A549 (cell line): ENCODE results near the gene RALGAPA1. TPM values are rescaled to one million over a fixed set of nuclear protein-coding genes. Genes with fewer than 3 reads are reported as not detected.

Experiments used
- ATAC-seq, 2 experiments: fragments of 200-7000 bp in 1 of 2; fragments of >200 bp in 1 of 2; cut with Nextera tagmentation in 1 of 2; cut with Tn5 transposase in 1 of 2; 3 replicates each; pipeline versions ENCODE4 v1.8.0 to v1.9.1; 2018 to 2020; ENCODE audit warnings: mild to moderate bottlenecking in 1 of 2, moderate library complexity in 1 of 2
- CTCF ChIA-PET: fragments of 300-600 bp; sonication (Branson Sonifier 250); formaldehyde crosslinking; extraction: SDS; loops from one replicate; lab custom pipeline; 2021; ENCODE audit warnings: antibody characterized with exemption, inconsistent platforms; lab: Yijun Ruan, JAX
- POLR2A ChIA-PET: fragments of 350-600 bp; formaldehyde crosslinking; extraction: SDS; loops from one replicate; lab custom pipeline; 2021; ENCODE audit warnings: antibody characterized with exemption, inconsistent platforms; lab: Yijun Ruan, JAX
- DNase-seq, 2 experiments: peaks; one replicate each; pipeline versions ENCODE4 v3.0.0 to v3.0.0-alpha.2; 2011 to 2016; ENCODE audit warnings: low read depth in 1 of 2, low spot score in 1 of 2
- FAIRE-seq: peaks from 2 replicates; lab custom pipeline; 2011; peaks lifted over from hg19 to GRCh38; lab: Jason Lieb, UNC
- H3K27ac ChIP-seq, 2 experiments: fragments of >200 bp; sonication (Bioruptor Twin); formaldehyde crosslinking; 3 replicates each; pipeline ENCODE4 v1.5.1; 2016 to 2017
- H3K4me1 ChIP-seq: fragments of >200 bp; sonication (Bioruptor Twin); formaldehyde crosslinking; 3 replicates; pipeline ENCODE4 v1.6.1; 2016
- H3K4me2 ChIP-seq: fragments of >200 bp; sonication (Bioruptor Twin); formaldehyde crosslinking; 3 replicates; pipeline ENCODE4 v1.6.1; 2016
- H3K4me3 ChIP-seq: fragments of >200 bp; sonication (Bioruptor Twin); formaldehyde crosslinking; 3 replicates; pipeline ENCODE4 v1.5.1; 2016
- H3K9me3 ChIP-seq: fragments of >200 bp; sonication (Bioruptor Twin); formaldehyde crosslinking; 3 replicates; pipeline ENCODE4 v1.6.1; 2016
- BHLHE40 ChIP-seq: IDR thresholded peaks from 2 replicates; pipeline ENCODE4 v1.6.1; 2012; ENCODE audit warnings: low read depth, low read length, inconsistent platforms
- CBX2 ChIP-seq: fragments of 200-600 bp; sonication (generic); IDR thresholded peaks from 2 replicates; pipeline ENCODE4 v1.6.1; 2016; ENCODE audit warnings: low read depth, mild to moderate bottlenecking, borderline replicate concordance
- CBX8 ChIP-seq: fragments of 200-600 bp; sonication (generic); IDR thresholded peaks from 2 replicates; pipeline ENCODE4 v1.6.1; 2016
- CHD2 ChIP-seq: fragments of 150-350 bp; IDR thresholded peaks from 2 replicates; pipeline ENCODE4 v1.6.1; 2014; ENCODE audit warnings: low read length; ENCODE audit not compliant: partially characterized antibody
- CHD4 ChIP-seq: fragments of 200-600 bp; sonication (generic); IDR thresholded peaks from 2 replicates; pipeline ENCODE4 v1.6.1; 2016; ENCODE audit warnings: antibody characterized with exemption, mild to moderate bottlenecking, borderline replicate concordance
- EHF ChIP-seq: fragments of 250-450 bp; sonication (Bioruptor Pico); IDR thresholded peaks from 2 replicates; pipeline ENCODE4 v1.5.0; 2020; ENCODE audit warnings: mild to moderate bottlenecking
- EHMT2 ChIP-seq: fragments of 200-600 bp; sonication (generic); IDR thresholded peaks from 2 replicates; pipeline ENCODE4 v1.6.1; 2016; ENCODE audit warnings: antibody characterized with exemption, low read depth, mild to moderate bottlenecking, moderate library complexity
- EP300 ChIP-seq, 2 experiments: fragments of >200 bp; sonication (Bioruptor Twin); formaldehyde crosslinking; IDR thresholded peaks; 2 replicates in 1 of 2; 3 replicates in 1 of 2; pipeline ENCODE4 v1.6.1; 2016 to 2017
- FOSB ChIP-seq: fragments of 250-450 bp; sonication (Bioruptor Pico); IDR thresholded peaks from 2 replicates; pipeline ENCODE4 v1.5.0; 2020; ENCODE audit warnings: mild to moderate bottlenecking, moderate library complexity
- GATA3 ChIP-seq: IDR thresholded peaks from 2 replicates; pipeline ENCODE4 v1.6.1; 2012; ENCODE audit warnings: borderline replicate concordance
- HES2 ChIP-seq: fragments of >200 bp; sonication (Bioruptor Twin); formaldehyde crosslinking; IDR thresholded peaks from 2 replicates; pipeline ENCODE4 v1.6.1; 2016
- HOXB13 ChIP-seq: fragments of 250-450 bp; sonication (Bioruptor Pico); IDR thresholded peaks from 2 replicates; pipeline ENCODE4 v1.5.0; 2020; ENCODE audit warnings: low read depth, mild to moderate bottlenecking, moderate library complexity
- KDM1A ChIP-seq: fragments of 200-600 bp; sonication (generic); IDR thresholded peaks from 2 replicates; pipeline ENCODE4 v1.6.1; 2016; ENCODE audit warnings: low read depth, mild to moderate bottlenecking
- MAX ChIP-seq: IDR thresholded peaks from 2 replicates; pipeline ENCODE4 v1.6.1; 2012
- MAZ ChIP-seq: fragments of 150-350 bp; IDR thresholded peaks from 2 replicates; pipeline ENCODE4 v1.6.1; 2014; ENCODE audit warnings: antibody characterized with exemption, low read depth, low read length, borderline replicate concordance
- NFE2L2 ChIP-seq: fragments of 150-350 bp; conservative IDR thresholded peaks from 2 replicates; pipeline ENCODE4 v1.6.1; 2014; ENCODE audit warnings: low read length
- NPAS2 ChIP-seq: fragments of 250-450 bp; sonication (Bioruptor Pico); IDR thresholded peaks from 2 replicates; pipeline ENCODE4 v1.8.0; 2022; ENCODE audit warnings: mild to moderate bottlenecking, moderate library complexity, borderline replicate concordance
- PHF8 ChIP-seq: fragments of 200-600 bp; sonication (generic); IDR thresholded peaks from 2 replicates; pipeline ENCODE4 v1.6.1; 2016; ENCODE audit warnings: low read depth, mild to moderate bottlenecking, antibody characterized with exemption, moderate library complexity, borderline replicate concordance
- POLR2AphosphoS2 ChIP-seq: conservative IDR thresholded peaks from 2 replicates; pipeline ENCODE4 v1.6.1; 2012; ENCODE audit warnings: low read length, improper control_type of control experiment, inconsistent platforms
- RARB ChIP-seq: fragments of 250-450 bp; sonication (Bioruptor Pico); IDR thresholded peaks from 2 replicates; pipeline ENCODE4 v1.8.0; 2021; ENCODE audit warnings: mild to moderate bottlenecking, moderate library complexity
- RCOR1 ChIP-seq: fragments of 150-350 bp; IDR thresholded peaks from 2 replicates; pipeline ENCODE4 v1.6.1; 2014; ENCODE audit warnings: antibody characterized with exemption, low read length, low read depth
- SMC3 ChIP-seq: fragments of >200 bp; sonication (Bioruptor Twin); formaldehyde crosslinking; IDR thresholded peaks from 3 replicates; pipeline ENCODE4 v1.6.1; 2018; ENCODE audit warnings: inconsistent platforms
- TFCP2L1 ChIP-seq: fragments of 250-450 bp; sonication (Bioruptor Pico); IDR thresholded peaks from 2 replicates; pipeline ENCODE4 v1.5.0; 2021; ENCODE audit warnings: mild to moderate bottlenecking
- TP53 ChIP-seq: fragments of 250-450 bp; sonication (Bioruptor Pico); IDR thresholded peaks from 2 replicates; pipeline ENCODE4 v1.5.0; 2021; ENCODE audit warnings: mild to moderate bottlenecking, moderate library complexity
- ZC3H11A ChIP-seq: fragments of 450-650 bp; IDR thresholded peaks from 2 replicates; pipeline ENCODE4 v1.6.1; 2014; ENCODE audit warnings: antibody characterized with exemption, mild to moderate bottlenecking
- ZFP36 ChIP-seq: fragments of 450-650 bp; IDR thresholded peaks from 2 replicates; pipeline ENCODE4 v1.6.1; 2014; ENCODE audit warnings: borderline replicate concordance; ENCODE audit not compliant: partially characterized antibody
- ZNF302 ChIP-seq: fragments of 250-450 bp; sonication (Bioruptor Pico); IDR thresholded peaks from 2 replicates; pipeline ENCODE4 v1.9.0; 2021; ENCODE audit warnings: inconsistent platforms, mild to moderate bottlenecking, moderate library complexity
- WGBS: methylation state at CpG from one replicate; pipeline ENCODE4 v1.1.6; 2017; ENCODE audit errors: missing lambda C conversion rate; 5-methylcytosine and 5-hydroxymethylcytosine counted together
- polyA plus RNA-seq, 4 experiments: library from polyadenylated mRNA; depleted of rRNA in 3 of 4; stranded (reverse); fragments of >200 nt; fragmentation: RNase III in 1 of 4; extraction: RNeasy Plus Mini Kit Qiagen cat#74134 plus additional on column Dnase treatment in 1 of 4; gene quantifications; 2 replicates in 3 of 4; 3 replicates in 1 of 4; pipeline ENCODE4 v1.2.3, GENCODE V29; 2011 to 2017
- TF ChIP-seq, protein P1 (sequence below): fragments of 250-450 bp; sonication (Bioruptor Pico); IDR thresholded peaks from 2 replicates; pipeline ENCODE4 v1.5.0; 2020; ENCODE audit warnings: low read depth, mild to moderate bottlenecking, moderate library complexity

RALGAPA1 gene
- polyA plus RNA-seq, 2 of the 4 experiments (the other 2 are of a cell fraction) = 8.2 to 17.1 TPM

DNA sequence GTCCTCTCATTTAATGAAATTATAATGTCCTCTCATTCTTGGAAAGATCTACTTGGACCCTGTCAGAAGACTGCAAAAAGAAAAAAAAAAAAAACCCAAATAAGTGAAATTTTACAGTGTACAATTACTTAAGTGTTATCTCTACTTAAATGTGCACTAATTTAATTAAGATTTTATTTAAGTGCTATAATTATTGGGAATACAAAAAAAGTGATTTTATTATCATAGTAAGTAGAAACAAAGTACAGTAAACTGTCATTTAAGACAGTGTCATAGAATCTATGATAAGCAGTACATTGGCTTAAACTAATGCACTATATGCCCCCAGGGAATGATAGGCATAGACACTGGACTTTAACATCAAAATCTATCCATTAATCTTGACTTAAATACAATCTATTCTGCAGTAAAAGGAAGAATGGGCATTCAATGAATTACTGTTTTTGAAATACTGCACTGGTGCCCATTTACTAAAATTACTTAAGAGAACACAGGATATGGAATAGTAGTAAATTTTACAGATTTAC is 251.8 kb downstream of the RALGAPA1 start:
- no peak for ATAC-seq

DNA sequence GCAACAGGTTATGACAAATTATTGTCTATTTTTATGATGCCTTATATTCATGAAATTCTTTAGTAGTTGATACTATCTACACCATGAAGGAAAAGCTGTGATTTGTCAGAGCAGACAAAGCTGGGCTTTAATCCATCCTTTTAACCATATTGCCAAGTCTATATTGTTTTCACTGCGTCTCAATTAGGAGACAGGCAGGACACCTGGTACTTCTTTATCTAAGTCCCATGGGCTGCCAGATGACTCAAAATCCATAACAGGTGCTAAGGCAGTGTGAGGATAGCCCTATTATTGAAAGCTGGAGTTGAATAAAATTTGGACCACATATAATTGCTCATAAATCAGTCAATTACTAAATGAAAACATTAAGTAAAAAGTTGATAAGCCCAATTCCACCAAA is 252.5 kb downstream of the RALGAPA1 start:
- FAIRE-seq (no peak), ATAC-seq (no peak)

More for the DNA sequence above, 251.8 kb downstream of the RALGAPA1 start:
- Histone ChIP-seq H3K27ac (no peak overlapping the region), H3K4me3 (no peak overlapping the region), H3K4me2 (no peak overlapping the region), H3K9me3 (no peaks in the 10 kb centered on the region), H3K4me1 (no peaks in the 10 kb centered on the region)
- POLR2A ChIA-PET = no interaction called here
- CTCF ChIA-PET = no interaction called here
- TF ChIP-seq KDM1A (no peak), EHF (no peak), ZFP36 (no peak)
- FAIRE-seq (no peak), DNase-seq (no peak)

DNA sequence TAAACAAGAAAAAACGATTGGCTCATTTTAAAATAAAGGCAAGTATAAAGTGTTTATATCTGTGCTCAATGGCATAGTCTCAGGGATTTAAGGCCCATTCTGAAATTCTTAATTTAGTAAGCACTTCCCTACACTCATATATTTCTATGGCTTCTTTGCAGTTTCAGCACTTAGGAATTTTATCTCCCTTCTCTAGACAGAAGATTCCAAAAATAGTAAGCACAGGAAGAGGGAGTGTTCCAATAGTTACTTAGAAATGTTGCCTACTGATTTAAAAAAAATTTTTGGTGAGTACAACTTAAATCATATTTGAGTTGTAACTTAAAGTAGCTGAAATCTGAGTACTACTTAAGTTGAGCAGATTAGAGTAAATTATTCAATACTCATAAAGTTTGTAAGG is 255.3 kb downstream of the RALGAPA1 start:
- H3K4me1 ChIP-seq = no peaks in the 10 kb centered on the region
- WGBS = 6% methylated on average over 1 of the region's 1 CpG
- DNase-seq = no peak
- H3K27ac ChIP-seq = no peak overlapping the region
- no peak overlapping the region for H3K4me2 ChIP-seq
- no peaks in the 10 kb centered on the region for H3K9me3 ChIP-seq
- CTCF ChIA-PET = interaction anchor here (0.6 kb wide), 1 partner anchor 104 kb away, joined by 3 read pairs; no protein-coding TSS in a partner anchor
- POLR2A ChIA-PET = no interaction called here
- TF ChIP-seq NPAS2 (CRISPR knock-in tag) (no peak), RCOR1 (no peak), EP300 (IDR thresholded peaks at IDR 0.05) (no peak), SMC3 (no peak), FOSB (no peak), CBX8 (no peak), EHMT2 (no peak), BHLHE40 (no peak), POLR2AphosphoS2 (no peak), TP53 (CRISPR knock-in tag) (no peak), NFE2L2 (no peak), KDM1A (no peak), TFCP2L1 (CRISPR knock-in tag) (no peak)
- FAIRE-seq = no peak
- ATAC-seq = no peak
- no peak overlapping the region for H3K4me3 ChIP-seq

More for the DNA sequence above, 252.5 kb downstream of the RALGAPA1 start:
- DNase-seq = no peak
- Histone ChIP-seq H3K4me2 (no peak overlapping the region), H3K9me3 (no peaks in the 10 kb centered on the region), H3K4me1 (no peaks in the 10 kb centered on the region)
- CTCF ChIA-PET = no interaction called here
- WGBS = 92% methylated on average over 1 of the region's 1 CpG
- TF ChIP-seq, protein P1, sequence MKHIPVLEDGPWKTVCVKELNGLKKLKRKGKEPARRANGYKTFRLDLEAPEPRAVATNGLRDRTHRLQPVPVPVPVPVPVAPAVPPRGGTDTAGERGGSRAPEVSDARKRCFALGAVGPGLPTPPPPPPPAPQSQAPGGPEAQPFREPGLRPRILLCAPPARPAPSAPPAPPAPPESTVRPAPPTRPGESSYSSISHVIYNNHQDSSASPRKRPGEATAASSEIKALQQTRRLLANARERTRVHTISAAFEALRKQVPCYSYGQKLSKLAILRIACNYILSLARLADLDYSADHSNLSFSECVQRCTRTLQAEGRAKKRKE (CRISPR knock-in tag) = no peak
- TF ChIP-seq, all 56 proteins: peak for 0
- Histone ChIP-seq H3K4me3 (no peak overlapping the region), H3K27ac (no peak overlapping the region)
- POLR2A ChIA-PET = no interaction called here

- POLR2A ChIA-PET = no interaction called here
- Histone ChIP-seq H3K9me3 (no peaks in the 10 kb centered on the region), H3K4me2 (no peak overlapping the region), H3K27ac (no peak overlapping the region), H3K4me3 (no peak overlapping the region), H3K4me1 (no peaks in the 10 kb centered on the region)
- TF ChIP-seq BHLHE40 (no peak), PHF8 (no peak), HES2 (no peak), EHMT2 (no peak), CHD2 (no peak), MAZ (no peak), SMC3 (no peak), ZNF302 (CRISPR knock-in tag) (no peak), GATA3 (no peak), EHF (no peak), HOXB13 (no peak), RARB (CRISPR knock-in tag) (no peak), CHD4 (no peak), ZC3H11A (no peak), MAX (no peak), CBX2 (no peak), RCOR1 (no peak)
- TF ChIP-seq, protein P1 (CRISPR knock-in tag) = no peak
- ATAC-seq (no peak), FAIRE-seq (no peak), DNase-seq (no peak)
- WGBS = 95% methylated on average over 1 of the region's 1 CpG
- CTCF ChIA-PET = interaction anchor here (0.9 to 1.2 kb wide), 2 partner anchors 16 to 57 kb away, joined by 3 read pairs; no protein-coding TSS in a partner anchor
Measured at GRCh38 chr14:35551081-35551480, 258.0 kb downstream of the RALGAPA1 start.
